HCT116 (cell line): ENCODE results near the gene DPP4. TPM values are rescaled to one million over a fixed set of nuclear protein-coding genes. Genes with fewer than 3 reads are reported as not detected.

Experiments used
- ATAC-seq: fragments of 200-7000 bp; cut with Tn5 transposase; 2 replicates; pipeline ENCODE4 v1.9.1; 2020; ENCODE audit warnings: mild to moderate bottlenecking, moderate library complexity
- BruUV-seq: library from RNA; stranded (reverse); fragments of 400-500 nt; replicated peaks from 2 replicates; lab custom pipeline; 2021; lab: Mats Ljungman, UMichigan
- CTCF ChIA-PET: fragments of 300-600 bp; sonication (Branson Sonifier 250); formaldehyde crosslinking; loops from one replicate; lab custom pipeline; 2021; ENCODE audit warnings: antibody characterized with exemption; lab: Charles Lee
- POLR2A ChIA-PET: fragments of 300-600, 350-600 bp; sonication (Branson Sonifier 250); formaldehyde crosslinking; loops from one replicate; lab custom pipeline; 2021; ENCODE audit warnings: antibody characterized with exemption; lab: Charles Lee
- RAD21 ChIA-PET, 2 experiments: fragments of 300-600 bp; sonication (Branson Sonifier 250); formaldehyde crosslinking; loops; one replicate each; lab custom pipeline; 2023; ENCODE audit warnings: low total read pairs in 2 of 2; ENCODE audit not compliant: uncharacterized antibody in 2 of 2, unreplicated experiment in 2 of 2, low non-redundant PET in 1 of 2; lab: Charles Lee
- DNase-seq: peaks from one replicate; pipeline ENCODE4 v3.0.0-alpha.2; 2010; ENCODE audit warnings: low read depth, low spot score
- H2AFZ ChIP-seq: fragments of 200-600 bp; shearing (Covaris generic), sonication (generic); 2 replicates; pipeline ENCODE4 v1.6.1; 2017; ENCODE audit warnings: low read depth, mixed run types, mixed read lengths, antibody characterized with exemption, low read length; ENCODE audit not compliant: poor library complexity, severe bottlenecking
- H3K27ac ChIP-seq: 2 replicates; pipeline ENCODE4 v1.5.1; 2012; ENCODE audit warnings: low read depth, low read length
- H3K27me3 ChIP-seq: fragments of 200-600 bp; sonication (generic); 2 replicates; pipeline ENCODE4 v1.6.1; 2016; ENCODE audit warnings: mixed run types, low read length, mixed read lengths; ENCODE audit not compliant: insufficient read depth
- H3K36me3 ChIP-seq, 2 experiments: fragments of 200-500 bp in 1 of 2; fragments of 200-600 bp in 1 of 2; sonication (Bioruptor generic) in 1 of 2; sonication (generic) in 1 of 2; 2 replicates each; pipeline versions ENCODE4 v1.5.1 to v1.6.1; 2014 to 2016; ENCODE audit warnings: low read length in 2 of 2, inconsistent platforms in 1 of 2, mixed read lengths in 1 of 2, mixed run types in 1 of 2; ENCODE audit not compliant: insufficient read depth in 2 of 2, control insufficient read depth in 1 of 2
- H3K4me1 ChIP-seq, 2 experiments: fragments of 200-600 bp in 1 of 2; sonication (generic) in 1 of 2; 2 replicates each; pipeline versions ENCODE4 v1.5.1 to v1.6.1; 2012 to 2017; ENCODE audit warnings: low read length in 2 of 2, inconsistent platforms in 1 of 2, mild to moderate bottlenecking in 1 of 2, mixed read lengths in 1 of 2, mixed run types in 1 of 2, moderate library complexity in 1 of 2; ENCODE audit not compliant: insufficient read depth in 2 of 2, control insufficient read depth in 1 of 2
- H3K4me2 ChIP-seq: fragments of 200-600 bp; sonication (generic); 2 replicates; pipeline ENCODE4 v1.6.1; 2017; ENCODE audit warnings: mixed run types, low read length, mixed read lengths
- H3K4me3 ChIP-seq, 2 experiments: fragments of 200-600 bp in 1 of 2; sonication (generic) in 1 of 2; replicated peaks in 1 of 2; 2 replicates each; pipeline ENCODE4 v1.5.1; 2011 to 2016; ENCODE audit warnings: low read length in 2 of 2, control low read depth in 1 of 2, low read depth in 1 of 2, mild to moderate bottlenecking in 1 of 2, mixed read lengths in 1 of 2, mixed run types in 1 of 2
- H3K79me2 ChIP-seq: fragments of 200-600 bp; sonication (generic); 2 replicates; pipeline ENCODE4 v1.6.1; 2017; ENCODE audit warnings: mild to moderate bottlenecking, mixed run types, low read length, moderate library complexity, mixed read lengths; ENCODE audit not compliant: insufficient read depth
- H3K9ac ChIP-seq: fragments of 200-600 bp; sonication (generic); 2 replicates; pipeline ENCODE4 v1.6.1; 2016; ENCODE audit warnings: low read length, mixed read lengths
- H3K9me2 ChIP-seq: fragments of 200-600 bp; sonication (generic), shearing (Covaris generic); 2 replicates; pipeline ENCODE4 v1.6.1; 2017; ENCODE audit warnings: mixed run types, mild to moderate bottlenecking, moderate library complexity; ENCODE audit not compliant: insufficient read depth
- H3K9me3 ChIP-seq, 2 experiments: fragments of 200-500 bp in 1 of 2; fragments of 200-600 bp in 1 of 2; sonication (Bioruptor generic) in 1 of 2; sonication (generic) in 1 of 2; 2 replicates each; pipeline ENCODE4 v1.6.1; 2014 to 2017; ENCODE audit warnings: low read length in 2 of 2, mixed read lengths in 2 of 2, inconsistent platforms in 1 of 2, low read depth in 1 of 2, mild to moderate bottlenecking in 1 of 2, mixed run types in 1 of 2, moderate library complexity in 1 of 2; ENCODE audit not compliant: control insufficient read depth in 1 of 2, insufficient read depth in 1 of 2
- H4K20me1 ChIP-seq: fragments of 200-600 bp; sonication (generic), shearing (Covaris generic); 2 replicates; pipeline ENCODE4 v1.6.1; 2017; ENCODE audit warnings: mixed run types, mild to moderate bottlenecking, moderate library complexity; ENCODE audit not compliant: insufficient read depth
- ATF3 ChIP-seq: IDR thresholded peaks from 2 replicates; pipeline ENCODE4 v1.6.1; 2012
- CEBPB ChIP-seq: IDR thresholded peaks from 2 replicates; pipeline ENCODE4 v1.6.1; 2012; ENCODE audit warnings: low read depth
- MAX ChIP-seq: IDR thresholded peaks from 2 replicates; pipeline ENCODE4 v1.6.1; 2012
- REST ChIP-seq: IDR thresholded peaks from 2 replicates; pipeline ENCODE4 v1.6.1; 2012; ENCODE audit warnings: low read depth
- intact Hi-C: fragments of 100-400 bp; cut with micrococcal nuclease; formaldehyde crosslinking; loops from 2 replicates; pipeline ENCODE4 v1.10.0; 2022
- total RNA-seq: library from RNA; stranded (reverse); gene quantifications from one replicate; pipeline ENCODE4 v1.2.1, GENCODE V29; 2021; ENCODE audit not compliant: unreplicated experiment

Gene DPP4
- total RNA-seq, 1 experiment from 2014 or later, result 3.6 TPM

- no peak overlapping the region for H2AFZ ChIP-seq
- no peaks in the 10 kb centered on the region for H3K27me3 ChIP-seq
- no peak for DNase-seq
- H3K9ac ChIP-seq, result no peak overlapping the region
- no peak overlapping the region for H3K4me2 ChIP-seq
- H4K20me1 ChIP-seq, result no peaks in the 10 kb centered on the region
- POLR2A ChIA-PET, result no interaction called here
- H3K36me3 ChIP-seq, result no peaks in the 10 kb centered on the region
- CTCF ChIA-PET, result no interaction called here
- no peaks in the 10 kb centered on the region for H3K9me3 ChIP-seq
- BruUV-seq, result no TSS peak
- RAD21 ChIA-PET, result no interaction called here
- H3K79me2 ChIP-seq, result no peaks in the 10 kb centered on the region
- H3K4me3 ChIP-seq, result no peak overlapping the region
- ATAC-seq, result no peak; the same call in 1 of the 2 replicates
- no peak overlapping the region for H3K27ac ChIP-seq
- intact Hi-C loops, result no loop called here
- peaks cover 7 to 19% of the 10 kb centered on the region in 2 experiments; a peak in 3 of 4 replicates for H3K4me1 ChIP-seq
- H3K9me2 ChIP-seq, result no peaks in the 10 kb centered on the region
- TF ChIP-seq MAX (no peak), ATF3 (no peak), REST (no peak), CEBPB (0 out of 2 replicates have a peak, but pooled peaks have one; percentile 13)
Observed at GRCh38 chr2:162085090-162085891, 11.3 kb upstream of the DPP4 start.
